Heart right ventricle (tissue), 16 donors: ENCODE results near the gene RAB44. TPM values are rescaled to one million over a fixed set of nuclear protein-coding genes. Genes with fewer than 3 reads are reported as not detected.

Experiments
- ATAC-seq, 8 donors: fragments of 200-7000 bp; cut with Tn5 transposase; one replicate each; pipeline ENCODE4 v1.9.1; 2020; ENCODE audit warnings: mild to moderate bottlenecking in 8 of 8, moderate library complexity in 8 of 8, moderate number of reproducible peaks in 1 of 8
- DNase-seq, 2 donors: peaks; one replicate each; pipeline ENCODE4 v3.0.0-alpha.2; 2020
- H3K27ac ChIP-seq, 10 donors: fragments of 200-600 bp; sonication (generic) in 2 of 10; one replicate each; pipeline versions ENCODE4 v1.5.0 to v1.8.0; 2020 to 2022; ENCODE audit warnings: mild to moderate bottlenecking in 3 of 10
- H3K27me3 ChIP-seq, 7 donors: fragments of 200-600 bp; one replicate each; pipeline ENCODE4 v1.8.0; 2021 to 2022; ENCODE audit warnings: mild to moderate bottlenecking in 2 of 7
- H3K36me3 ChIP-seq, 9 donors: fragments of 200-600 bp; sonication (generic) in 1 of 9; one replicate each; pipeline versions ENCODE4 v1.5.0 to v1.8.0; 2020 to 2022; ENCODE audit warnings: mild to moderate bottlenecking in 2 of 9
- H3K4me1 ChIP-seq, 9 donors: fragments of 200-600 bp; sonication (generic) in 1 of 9; one replicate each; pipeline versions ENCODE4 v1.5.0 to v1.8.0; 2020 to 2022; ENCODE audit warnings: mild to moderate bottlenecking in 4 of 9
- H3K4me3 ChIP-seq, 10 donors: fragments of 200-600 bp; sonication (generic) in 2 of 10; one replicate each; pipeline versions ENCODE4 v1.5.0 to v1.8.0; 2020 to 2022; ENCODE audit warnings: mild to moderate bottlenecking in 7 of 10, moderate library complexity in 2 of 10
- H3K9me3 ChIP-seq, 11 donors: fragments of 200-600 bp in 10 of 11; sonication (generic) in 2 of 11; one replicate each; pipeline versions ENCODE4 v1.5.0 to v1.8.0; 2013 to 2022; ENCODE audit warnings: mild to moderate bottlenecking in 2 of 11, control low read depth in 1 of 11, moderate library complexity in 1 of 11
- WGBS, 2 donors: extraction: QIAGEN DNeasy Blood & Tissue Kit; methylation state at CpG; one replicate each; pipeline ENCODE4 v1.1.7; 2013; ENCODE audit warnings: inconsistent platforms in 1 of 2; 5-methylcytosine and 5-hydroxymethylcytosine counted together
- intact Hi-C, 10 donors: fragments of 100-400 bp; cut with DNase I; formaldehyde crosslinking; loops; one replicate each; pipeline versions ENCODE4 v1.11.1 to v1.14.2; 2022
- polyA plus RNA-seq, 2 donors: library from polyadenylated mRNA; stranded (reverse); fragments of 200-250 nt; gene quantifications; one replicate each; pipeline ENCODE4 v1.2.3, GENCODE V29; 2013
- total RNA-seq, 10 donors: library from RNA; stranded (reverse); fragmentation: NEBNext Ultra II Directional in 3 of 10; extraction: Animal tissue kit (Norgen Biotek cat#: 25700) in 3 of 10; gene quantifications; one replicate each; pipeline versions ENCODE4 v1.2.1 to v1.2.4, GENCODE V29; 2021 to 2023
- TF ChIP-seq, protein P1 (sequence below), 9 donors: fragments of 200-600 bp; sonication (generic) in 2 of 9; IDR thresholded peaks; one replicate each; pipeline versions ENCODE4 v1.5.0 to v1.8.0; 2021 to 2022; ENCODE audit warnings: antibody characterized with exemption in 9 of 9, mild to moderate bottlenecking in 5 of 9, moderate library complexity in 1 of 9
- donor health status: Arrhythmogenic right ventricular cardiomyopathy.
- donor health status: ischemic (EF 13 %, LVEDD 7.1; RV severe dilation, severe dysfunction).
- donor health status: healthy with polysubstance abuse.
- donor health status: DM: no; HTN: yes; CAD: no.
- donor health status: DM: no; HTN: no; CAD: no.
- donor health status: ischemic (EF 25% LVEDD 6.9; RV normal size, moderate dysfunction).
- donor health status: ischemic (EF 25% LVEDD 5.7; RV mildly dilated, moderate dysfunction).
- donor health status: healthy.
- donor health status: DM: yes; HTN: yes; CAD: no.
- donor health status: Ischemic cardiomyopathy.
- donor health status: ischemic (EF 35%, LVEDD 5.7; RV mildly dilated, moderate dysfunction).
- donor health status: nonischemic (EF 11% LVEDD 7.7; RV severe dilation, severe dysfunction).
- donor health status: DM: yes; HTN: yes; CAD: no.
- donor health status: PGD.
- donor health status: ischemic (EF 29% LVEDD 5.4; RV normal size, mild dysfunction).
- donor health status: nonischemic (EF 23%, LVEDD 6.1; RV moderate dilation, normal function).

The RAB44 gene
- total and polyA plus RNA-seq, 12 donors, result 0.03 to 0.39 (median 0.06) TPM; not detected in 6

DNA sequence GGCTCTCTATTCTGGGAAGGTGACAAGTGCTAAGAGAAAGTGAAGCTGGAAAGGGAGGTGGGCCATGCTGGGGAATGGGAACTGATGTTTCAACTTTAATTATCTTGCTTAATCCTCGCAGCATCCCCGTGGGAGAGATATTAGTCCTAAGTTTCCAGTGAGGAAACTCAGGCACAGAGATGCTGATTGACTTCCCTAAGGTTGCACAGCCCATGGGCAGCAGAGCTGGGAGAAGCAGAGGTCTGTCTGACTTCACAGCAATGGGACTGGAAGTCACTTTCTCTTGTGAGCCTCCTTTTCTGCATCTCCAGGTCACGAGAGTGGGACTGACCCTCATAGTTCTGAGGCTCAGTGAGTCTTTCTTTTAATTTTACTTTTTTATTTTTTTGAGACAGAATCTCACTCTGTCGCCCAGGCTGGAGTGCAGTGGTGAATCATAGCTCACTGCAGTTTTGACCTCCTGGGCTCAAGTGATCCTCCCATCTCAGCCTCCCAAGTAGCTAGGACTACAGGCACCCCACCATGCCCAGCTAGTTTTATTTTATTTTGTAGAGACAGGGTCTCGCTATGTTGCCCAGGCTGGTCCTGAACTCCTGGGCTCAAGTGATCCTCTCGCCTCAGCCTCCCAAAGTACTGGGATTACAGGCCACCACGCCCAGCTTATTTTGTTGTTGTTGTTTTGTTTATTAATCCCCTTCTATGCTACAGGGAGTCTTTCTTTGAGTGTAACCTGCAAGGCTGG, 2.6 kb downstream of the RAB44 start:
- H3K27ac ChIP-seq, result no peak overlapping the region
- peaks cover 0 to 33% (median 0%) of the 10 kb centered on the region in 9 donors for H3K4me1 ChIP-seq
- intact Hi-C loops, result no loop called here
- ATAC-seq (no peak), DNase-seq (no peak)
- TF ChIP-seq, protein P1, sequence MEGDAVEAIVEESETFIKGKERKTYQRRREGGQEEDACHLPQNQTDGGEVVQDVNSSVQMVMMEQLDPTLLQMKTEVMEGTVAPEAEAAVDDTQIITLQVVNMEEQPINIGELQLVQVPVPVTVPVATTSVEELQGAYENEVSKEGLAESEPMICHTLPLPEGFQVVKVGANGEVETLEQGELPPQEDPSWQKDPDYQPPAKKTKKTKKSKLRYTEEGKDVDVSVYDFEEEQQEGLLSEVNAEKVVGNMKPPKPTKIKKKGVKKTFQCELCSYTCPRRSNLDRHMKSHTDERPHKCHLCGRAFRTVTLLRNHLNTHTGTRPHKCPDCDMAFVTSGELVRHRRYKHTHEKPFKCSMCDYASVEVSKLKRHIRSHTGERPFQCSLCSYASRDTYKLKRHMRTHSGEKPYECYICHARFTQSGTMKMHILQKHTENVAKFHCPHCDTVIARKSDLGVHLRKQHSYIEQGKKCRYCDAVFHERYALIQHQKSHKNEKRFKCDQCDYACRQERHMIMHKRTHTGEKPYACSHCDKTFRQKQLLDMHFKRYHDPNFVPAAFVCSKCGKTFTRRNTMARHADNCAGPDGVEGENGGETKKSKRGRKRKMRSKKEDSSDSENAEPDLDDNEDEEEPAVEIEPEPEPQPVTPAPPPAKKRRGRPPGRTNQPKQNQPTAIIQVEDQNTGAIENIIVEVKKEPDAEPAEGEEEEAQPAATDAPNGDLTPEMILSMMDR (IDR thresholded peaks at IDR 0.05), result no peak
- peaks cover 0 to 4% (median 0%) of the 10 kb centered on the region in 11 donors for H3K9me3 ChIP-seq
- WGBS, 2 donors, result 91 to 94% methylated on average over 7 of the region's 7 CpGs
- no peak overlapping the region for H3K4me3 ChIP-seq
- H3K36me3 ChIP-seq, result no peaks in the 10 kb centered on the region
- no peaks in the 10 kb centered on the region for H3K27me3 ChIP-seq

- intact Hi-C loops, result no loop called here
- no peak for ATAC-seq
- Histone ChIP-seq H3K9me3 (peaks cover 0 to 4% (median 0%) of the 10 kb centered on the region in 11 donors), H3K27ac (no peak overlapping the region), H3K4me1 (peaks cover 0 to 33% (median 0%) of the 10 kb centered on the region in 9 donors), H3K36me3 (no peaks in the 10 kb centered on the region), H3K27me3 (no peaks in the 10 kb centered on the region), H3K4me3 (no peak overlapping the region)
- TF ChIP-seq, protein P1 (IDR thresholded peaks at IDR 0.05), result no peak
- DNase-seq, result no peak
- 85 to 98% methylated on average over 3 of the region's 3 CpGs for WGBS, 2 donors
Measured at GRCh38 chr6:36700831-36701230, 3.2 kb downstream of the RAB44 start.

DNA sequence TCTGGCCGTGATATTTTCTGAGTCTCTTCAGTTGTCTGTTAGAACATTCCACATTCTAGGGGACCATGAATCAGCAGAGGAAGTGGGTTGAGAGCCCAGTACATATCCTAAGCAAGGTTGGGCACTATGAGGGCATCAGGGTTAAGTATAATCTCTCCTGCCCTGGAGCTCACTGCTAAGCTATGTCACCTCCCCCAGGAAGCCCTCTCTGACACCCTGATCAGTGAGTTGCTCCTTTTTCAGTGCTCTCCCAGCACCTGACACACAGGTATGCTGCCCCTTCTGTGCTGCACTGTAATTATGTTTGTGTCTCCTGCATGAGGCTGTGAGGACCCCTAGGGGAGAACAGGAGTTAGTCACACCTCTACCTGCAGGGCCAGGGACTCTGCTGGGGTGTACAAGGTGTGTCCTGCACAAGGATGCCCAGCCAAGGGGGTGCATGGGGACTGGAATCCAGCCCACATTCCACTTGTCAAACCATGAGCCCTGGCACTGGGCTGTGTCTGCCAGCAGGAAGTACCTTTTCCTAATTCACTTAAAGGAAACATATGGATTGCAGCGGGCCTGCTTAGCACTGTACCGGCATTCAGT, 3.9 kb downstream of the RAB44 start:
- H3K4me3 ChIP-seq, result no peak overlapping the region
- ATAC-seq (no peak), DNase-seq (no peak)
- WGBS, 2 donors, result 79 to 88% methylated on average over 3 of the region's 3 CpGs
- H3K27ac ChIP-seq, result no peak overlapping the region
- TF ChIP-seq, protein P1 (IDR thresholded peaks at IDR 0.05), result peak in 1 of 9 donors; percentile 11
- intact Hi-C loops, result no loop called here
- H3K9me3 ChIP-seq, result peaks cover 0 to 4% (median 0%) of the 10 kb centered on the region in 11 donors
- H3K4me1 ChIP-seq, result peaks cover 0 to 33% (median 0%) of the 10 kb centered on the region in 9 donors
- H3K27me3 ChIP-seq, result no peaks in the 10 kb centered on the region
- H3K36me3 ChIP-seq, result no peaks in the 10 kb centered on the region

DNA sequence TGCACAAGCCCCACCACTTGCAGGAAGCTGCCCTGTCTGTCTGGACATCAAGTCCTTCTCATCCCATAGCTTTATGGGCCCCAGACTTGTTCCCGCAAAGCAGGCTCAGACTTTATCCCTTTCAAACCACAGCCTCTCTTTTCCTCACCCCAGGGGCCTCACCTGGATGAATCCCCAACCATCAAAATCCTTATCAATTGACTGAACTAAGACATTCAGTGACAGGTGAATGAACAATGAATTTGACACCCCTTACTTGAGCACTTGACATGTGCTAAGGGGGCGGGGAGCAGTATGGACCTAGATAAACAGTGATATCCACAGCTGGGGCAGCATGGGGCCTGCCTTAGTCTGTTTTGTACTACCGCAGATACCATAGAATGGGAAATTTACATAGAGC, 5.0 kb downstream of the RAB44 start:
- no peak overlapping the region for H3K27ac ChIP-seq
- intact Hi-C loops, result no loop called here
- DNase-seq (no peak), ATAC-seq (no peak)
- 96 to 98% methylated on average over 3 of the region's 3 CpGs for WGBS, 2 donors
- H3K4me3 ChIP-seq, result no peak overlapping the region
- no peaks in the 10 kb centered on the region for H3K36me3 ChIP-seq
- no peaks in the 10 kb centered on the region for H3K27me3 ChIP-seq
- no peaks in the 10 kb centered on the region for H3K9me3 ChIP-seq
- peaks cover 0 to 29% (median 0%) of the 10 kb centered on the region in 9 donors for H3K4me1 ChIP-seq
- TF ChIP-seq, protein P1 (IDR thresholded peaks at IDR 0.05), result no peak
